ENCODE measurements around the gene EIF4EBP2. TPM values are rescaled to one million over a fixed set of nuclear protein-coding genes. Genes with fewer than 3 reads are reported as not detected.

The EIF4EBP2 gene
- total and polyA plus RNA-seq, 5 experiments from 2014 or later: 44.8 to 62.4 (median 47.7) TPM

- Mint-ChIP-seq H3K4me3 (no peak overlapping the region), H3K36me3 (no peaks in the 10 kb centered on the region), H3K27ac (no peak overlapping the region), H3K4me1 (peaks cover 3 to 14% (median 10%) of the 10 kb centered on the region in 4 donors), H3K9me3 (no peaks in the 10 kb centered on the region), H3K27me3 (no peaks in the 10 kb centered on the region)
- DNase-seq (no peak), ATAC-seq (no peak)
- POLR2A ChIA-PET: no interaction called here
Observed at GRCh38 chr10:70367195-70367796, 36.6 kb upstream of the EIF4EBP2 start.

GRCh38 chr10:70368774-70369482, 35.0 kb upstream of the EIF4EBP2 start:
- Mint-ChIP-seq H3K27ac (no peak overlapping the region), H3K4me3 (no peak overlapping the region), H3K36me3 (no peaks in the 10 kb centered on the region), H3K9me3 (no peaks in the 10 kb centered on the region), H3K4me1 (peaks cover 3 to 9% (median 9%) of the 10 kb centered on the region in 4 donors), H3K27me3 (no peaks in the 10 kb centered on the region)
- POLR2A ChIA-PET: no interaction called here
- DNase-seq (no peak), ATAC-seq (no peak)

- H3K27ac Mint-ChIP-seq: no peak overlapping the region
Observed at GRCh38 chr10:70369498-70370018, 34.4 kb upstream of the EIF4EBP2 start.

GRCh38 chr10:70370766-70371165, 33.2 kb upstream of the EIF4EBP2 start:
- Mint-ChIP-seq H3K9me3 (peaks cover 0 to 1% (median 0%) of the 10 kb centered on the region in 9 donors), H3K4me3 (no peak overlapping the region), H3K36me3 (no peaks in the 10 kb centered on the region), H3K27ac (no peak overlapping the region), H3K27me3 (no peaks in the 10 kb centered on the region), H3K4me1 (no peaks in the 10 kb centered on the region)
- POLR2A ChIA-PET: no interaction called here
- ATAC-seq: no peak
- DNase-seq: no peak

More at GRCh38 chr10:70369498-70370018, 34.4 kb upstream of the EIF4EBP2 start:
- Mint-ChIP-seq H3K4me3 (no peak overlapping the region), H3K27me3 (no peaks in the 10 kb centered on the region), H3K36me3 (no peaks in the 10 kb centered on the region), H3K4me1 (peaks cover 2 to 3% (median 3%) of the 10 kb centered on the region in 4 donors), H3K9me3 (peaks cover 0 to 1% (median 0%) of the 10 kb centered on the region in 9 donors)
- POLR2A ChIA-PET: no interaction called here
- ATAC-seq: no peak
- no peak for DNase-seq

DNA sequence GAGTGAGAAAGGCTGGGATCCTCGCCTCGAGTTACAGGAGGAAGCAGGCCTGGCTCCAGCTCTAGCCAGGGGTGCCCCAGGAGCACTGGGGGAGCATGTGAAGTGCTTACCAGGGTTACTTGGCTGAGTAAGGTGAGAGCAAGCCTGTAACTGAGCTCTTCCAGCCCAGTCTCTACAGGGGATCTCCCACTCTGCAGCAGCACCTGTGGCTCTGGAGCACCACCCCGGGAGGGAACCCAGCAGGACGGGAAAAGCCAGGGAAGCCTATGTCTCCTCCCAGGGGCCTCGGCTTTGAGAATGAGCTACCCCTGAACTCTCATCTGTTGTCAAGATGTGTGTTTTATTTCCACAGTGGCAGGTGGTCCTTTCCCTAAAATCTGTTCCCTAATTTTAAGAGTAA, 32.1 kb upstream of the EIF4EBP2 start:
- DNase-seq (no peak), ATAC-seq (no peak)
- H3K27ac Mint-ChIP-seq: no peak overlapping the region
- H3K9me3 Mint-ChIP-seq: peaks cover 0 to 1% (median 0%) of the 10 kb centered on the region in 9 donors
- no peaks in the 10 kb centered on the region for H3K4me1 Mint-ChIP-seq
- H3K27me3 Mint-ChIP-seq: no peaks in the 10 kb centered on the region
- POLR2A ChIA-PET: no interaction called here
- no peaks in the 10 kb centered on the region for H3K36me3 Mint-ChIP-seq
- H3K4me3 Mint-ChIP-seq: no peak overlapping the region

DNA sequence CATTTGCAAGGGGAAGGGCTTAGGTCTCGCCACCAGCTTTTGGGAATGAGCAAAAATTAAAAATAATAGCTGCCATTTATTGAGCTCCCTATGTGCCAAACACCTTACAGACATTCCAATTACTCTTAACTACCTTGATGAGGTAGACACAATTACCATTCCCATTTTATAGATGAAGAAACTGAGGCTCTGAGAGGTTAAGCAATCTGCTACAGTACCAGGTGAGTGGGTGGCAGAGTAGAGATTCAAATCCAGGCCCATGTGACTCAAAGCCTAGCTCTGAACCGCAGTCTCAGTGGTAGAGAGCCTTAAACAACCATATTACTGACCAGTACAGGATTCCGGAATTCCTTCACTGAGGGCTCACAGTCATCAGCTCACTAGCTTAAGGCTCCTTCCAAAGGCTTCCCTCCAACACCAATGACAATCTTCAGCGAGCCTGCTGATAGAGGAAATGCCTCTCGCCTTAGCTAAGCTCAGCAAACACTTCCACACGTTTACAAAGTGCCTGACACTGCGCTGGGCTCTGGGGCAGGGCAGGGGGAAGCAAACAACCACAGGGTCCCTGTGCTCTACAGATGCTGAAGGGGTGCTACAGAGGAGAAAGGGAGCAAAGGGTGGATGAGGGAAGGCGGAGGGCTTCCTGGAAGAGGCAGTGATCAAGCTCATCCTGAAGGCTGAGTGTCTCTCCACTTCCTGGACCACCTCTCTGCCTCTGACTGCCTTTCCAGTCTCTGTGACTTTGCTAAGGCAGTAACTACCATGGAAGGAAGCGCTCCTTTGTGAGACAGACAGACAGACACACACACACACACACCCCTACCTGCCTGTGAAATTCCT, 28.9 kb upstream of the EIF4EBP2 start:
- ATAC-seq (no peak), DNase-seq (no peak)
- peaks cover 0 to 7% (median 0%) of the 10 kb centered on the region in 3 donors for H3K36me3 Mint-ChIP-seq
- no peak overlapping the region for H3K4me3 Mint-ChIP-seq
- H3K4me1 Mint-ChIP-seq: peaks cover 0 to 4% (median 0%) of the 10 kb centered on the region in 4 donors
- no peak overlapping the region for H3K27ac Mint-ChIP-seq
- peaks cover 0 to 4% (median 0%) of the 10 kb centered on the region in 5 donors for H3K27me3 Mint-ChIP-seq
- POLR2A ChIA-PET: no interaction called here
- H3K9me3 Mint-ChIP-seq: peaks cover 0 to 5% (median 0%) of the 10 kb centered on the region in 9 donors

- POLR2A ChIA-PET: no interaction called here
- peaks cover 0 to 4% (median 0%) of the 10 kb centered on the region in 5 donors for H3K27me3 Mint-ChIP-seq
- peaks cover 0 to 7% (median 0%) of the 10 kb centered on the region in 3 donors for H3K36me3 Mint-ChIP-seq
Observed at GRCh38 chr10:70376436-70377378, 27.2 kb upstream of the EIF4EBP2 start.

GRCh38 chr10:70378122-70378521, 25.8 kb upstream of the EIF4EBP2 start:
- peaks cover 6 to 16% (median 10%) of the 10 kb centered on the region in 4 donors for H3K4me1 Mint-ChIP-seq
- POLR2A ChIA-PET: interaction anchor here (0.7 kb wide), 1 partner anchor 153 kb away, joined by 4 read pairs; no protein-coding TSS in a partner anchor
- no peak overlapping the region for H3K27ac Mint-ChIP-seq
- H3K27me3 Mint-ChIP-seq: peaks cover 0 to 4% (median 0%) of the 10 kb centered on the region in 5 donors
- H3K4me3 Mint-ChIP-seq: no peak overlapping the region
- peaks cover 0 to 5% (median 0%) of the 10 kb centered on the region in 9 donors for H3K9me3 Mint-ChIP-seq
- DNase-seq (no peak), ATAC-seq (no peak)
- peaks cover 0 to 7% (median 0%) of the 10 kb centered on the region in 3 donors for H3K36me3 Mint-ChIP-seq

More at GRCh38 chr10:70376436-70377378, 27.2 kb upstream of the EIF4EBP2 start:
- DNase-seq (no peak), ATAC-seq (no peak)
- peaks cover 0 to 5% (median 0%) of the 10 kb centered on the region in 9 donors for H3K9me3 Mint-ChIP-seq
- no peak overlapping the region for H3K27ac Mint-ChIP-seq
- no peak overlapping the region for H3K4me3 Mint-ChIP-seq
- H3K4me1 Mint-ChIP-seq: peaks cover 4 to 10% (median 5%) of the 10 kb centered on the region in 4 donors

DNA sequence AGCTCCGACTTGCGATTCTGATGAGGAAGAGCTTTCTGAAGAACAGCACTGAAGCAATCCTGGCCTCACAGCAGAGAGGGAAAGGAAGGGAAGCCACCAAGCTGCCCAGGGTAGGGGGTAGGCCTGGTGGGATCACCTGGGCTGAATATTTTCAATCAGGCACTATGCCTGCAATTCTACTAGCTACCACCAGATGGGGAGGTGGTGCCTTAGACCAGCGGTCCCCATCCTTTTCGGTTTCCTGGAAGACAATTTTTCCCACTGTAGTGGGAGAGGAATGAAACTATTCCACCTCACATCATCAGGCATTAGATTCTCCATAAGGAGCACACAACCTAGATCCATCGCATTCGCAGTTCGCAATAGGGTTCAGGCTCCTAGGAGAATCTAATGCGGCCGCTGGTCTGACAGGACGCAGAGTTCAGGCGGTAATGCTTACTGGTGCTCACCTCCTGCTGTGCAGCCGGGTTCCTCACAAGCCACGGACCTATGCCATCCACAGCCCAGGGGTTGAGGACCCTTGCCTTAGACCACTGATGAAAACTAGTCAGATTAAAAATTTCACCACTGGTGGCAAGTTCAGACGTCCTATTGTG, 24.3 kb upstream of the EIF4EBP2 start:
- Mint-ChIP-seq H3K27me3 (peaks cover 0 to 4% (median 0%) of the 10 kb centered on the region in 5 donors), H3K36me3 (peaks cover 0 to 7% (median 0%) of the 10 kb centered on the region in 3 donors), H3K27ac (no peak overlapping the region), H3K9me3 (peaks cover 0 to 5% (median 0%) of the 10 kb centered on the region in 9 donors), H3K4me3 (peak overlapping the region in 1 of 10 donors; percentile 18), H3K4me1 (peaks cover 9 to 16% (median 10%) of the 10 kb centered on the region in 4 donors)
- POLR2A ChIA-PET: no interaction called here
- ATAC-seq: no peak
- DNase-seq: no peak

DNA sequence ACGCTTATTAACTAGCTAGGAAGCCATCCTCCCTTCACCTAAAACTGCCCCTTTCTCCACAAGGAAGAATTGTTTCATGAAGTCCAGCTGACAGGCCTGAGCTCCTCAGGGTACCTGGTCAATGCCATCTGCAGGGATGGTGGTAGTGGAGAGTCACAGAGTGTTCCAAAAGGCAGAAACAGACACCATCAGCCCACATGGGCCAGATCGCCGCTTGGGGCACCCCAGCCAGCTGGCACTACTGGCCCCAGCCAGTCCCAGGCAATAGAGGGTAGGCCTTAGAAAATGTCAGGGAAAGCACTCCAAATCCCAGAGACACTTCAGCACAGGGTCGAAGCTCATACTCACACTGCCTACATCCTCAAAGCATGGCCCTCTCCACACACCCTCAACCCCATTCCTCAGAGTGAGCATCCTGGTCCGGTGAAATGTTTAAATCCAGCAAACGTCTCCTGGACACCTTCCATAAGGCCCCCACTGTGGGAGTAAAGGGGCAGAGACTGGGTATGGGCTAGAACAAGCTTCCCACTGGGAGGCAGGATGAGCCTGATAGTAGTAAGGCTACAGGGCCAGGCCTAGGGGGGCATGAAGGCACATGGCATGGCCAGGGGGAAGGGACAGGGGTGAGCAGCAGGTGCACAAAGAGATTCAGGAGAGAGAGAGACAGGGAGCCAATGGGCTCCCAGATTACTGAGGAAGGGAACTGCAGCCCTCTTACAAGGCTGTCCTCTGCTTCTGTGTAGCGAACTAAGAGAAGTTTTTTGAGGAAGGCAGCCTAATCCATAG, 23.4 kb upstream of the EIF4EBP2 start:
- peak overlapping the region in 9 of 10 donors; percentile 49 to 93 (median 87) for H3K4me3 Mint-ChIP-seq
- peaks cover 9 to 16% (median 10%) of the 10 kb centered on the region in 4 donors for H3K4me1 Mint-ChIP-seq
- DNase-seq: no peak
- H3K27me3 Mint-ChIP-seq: peaks cover 0 to 4% (median 0%) of the 10 kb centered on the region in 5 donors
- POLR2A ChIA-PET: no interaction called here
- peaks cover 0 to 7% (median 0%) of the 10 kb centered on the region in 3 donors for H3K36me3 Mint-ChIP-seq
- peaks cover 0 to 5% (median 0%) of the 10 kb centered on the region in 9 donors for H3K9me3 Mint-ChIP-seq
- peak overlapping the region in 1 of 10 donors; percentile 63 for H3K27ac Mint-ChIP-seq
- no peak for ATAC-seq
